Heart left ventricle (tissue), 13 donors: ENCODE measurements around the gene ZNF354B.

Experiments used
- CTCF ChIP-seq, 12 donors: fragments of 200-600 bp; sonication (generic) in 4 of 12; IDR thresholded peaks; one replicate each; pipeline versions ENCODE4 v1.5.0 to v1.8.0; 2018 to 2022; ENCODE audit warnings: antibody characterized with exemption in 12 of 12, mild to moderate bottlenecking in 5 of 12
- POLR2A ChIP-seq, 2 donors: fragments of 450-650 bp; IDR thresholded peaks; one replicate each; pipeline ENCODE4 v1.6.1; 2017; ENCODE audit warnings: antibody characterized with exemption in 2 of 2, mild to moderate bottlenecking in 2 of 2, moderate library complexity in 2 of 2
- donor health status: ischemic (EF 13 %, LVEDD 7.1; RV severe dilation, severe dysfunction).
- donor health status: DM: no; HTN: yes; CAD: no.
- donor health status: DM: no; HTN: no; CAD: no.
- donor health status: ischemic (EF 25% LVEDD 6.9; RV normal size, moderate dysfunction).
- donor health status: ischemic (EF 25% LVEDD 5.7; RV mildly dilated, moderate dysfunction).
- donor health status: ischemic (EF 35%, LVEDD 5.7; RV mildly dilated, moderate dysfunction).
- donor health status: nonischemic (EF 11% LVEDD 7.7; RV severe dilation, severe dysfunction).
- donor health status: DM: yes; HTN: yes; CAD: no.
- donor health status: PGD.
- donor health status: ischemic (EF 29% LVEDD 5.4; RV normal size, mild dysfunction).
- donor health status: nonischemic (EF 23%, LVEDD 6.1; RV moderate dilation, normal function).

GRCh38 chr5:178820001-178820400 lies 39.8 kb upstream of the ZNF354B start:
- TF ChIP-seq CTCF (IDR thresholded peaks at IDR 0.05) (no peak), POLR2A (IDR thresholded peaks at IDR 0.05) (no peak)
